GM18873 (cell line): ENCODE results near the gene MCOLN1.

Experiments
- ATAC-seq: cut with Tn5 transposase; IDR thresholded peaks from one replicate; pipeline ENCODE4 v1.9.1; 2021; ENCODE audit warnings: mild to moderate bottlenecking, moderate library complexity, moderate number of reproducible peaks; ENCODE audit not compliant: unreplicated experiment, low FRiP score

Gene MCOLN1

DNA sequence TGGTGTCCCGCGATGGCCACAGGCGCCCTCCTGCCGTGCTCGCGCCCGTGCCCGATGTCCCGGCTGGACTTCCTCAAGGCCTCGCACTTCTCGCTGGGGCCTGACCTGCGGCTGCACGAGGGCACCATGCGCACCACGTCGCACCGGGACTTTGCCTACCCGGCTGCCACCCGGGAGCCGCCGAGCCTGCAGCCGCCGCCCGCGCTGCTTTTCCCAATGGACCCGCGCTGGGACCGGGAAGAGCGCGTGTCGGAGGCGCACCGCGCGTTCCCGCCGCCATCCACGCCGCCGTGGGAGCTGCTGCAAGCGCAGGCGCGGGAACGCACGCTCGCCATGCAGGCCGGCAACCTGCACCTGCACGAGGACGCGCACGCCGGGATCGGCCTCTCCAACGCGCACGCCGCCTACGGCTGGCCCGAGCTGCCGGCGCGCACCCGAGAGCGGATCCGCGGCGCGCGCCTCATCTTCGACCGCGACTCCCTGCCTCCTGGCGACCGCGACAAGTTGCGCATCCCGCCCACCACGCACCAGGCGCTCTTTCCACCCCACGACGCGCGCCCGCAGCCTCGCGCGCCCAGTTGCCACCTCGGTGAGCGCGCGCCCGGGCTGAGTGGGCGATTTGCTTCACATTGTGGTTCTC, 21.5 kb upstream of the MCOLN1 start:
- no peak for ATAC-seq

- no peak for ATAC-seq
Measured at GRCh38 chr19:7502552-7502951, 19.9 kb upstream of the MCOLN1 start.

GRCh38 chr19:7504684-7505083, 17.7 kb upstream of the MCOLN1 start:
- no peak for ATAC-seq

DNA sequence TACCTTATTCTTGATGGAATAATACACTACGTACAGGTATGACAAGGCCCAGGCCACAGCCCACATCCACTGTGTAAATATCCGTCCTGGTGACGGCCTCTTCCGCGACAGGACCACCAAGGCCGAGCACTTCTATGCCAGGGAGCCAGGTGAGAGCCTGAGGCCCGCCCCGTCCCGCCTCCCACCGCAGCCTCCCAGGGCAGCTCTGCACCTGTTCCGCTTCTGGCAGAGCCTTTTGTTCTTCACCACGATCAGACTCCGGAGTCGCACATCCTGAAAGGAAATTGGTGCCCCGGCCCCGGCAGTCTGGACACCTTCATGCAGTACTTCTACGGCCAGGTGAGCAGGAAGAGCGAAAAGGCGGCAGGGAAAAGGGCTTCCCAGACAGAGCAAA, 17.1 kb upstream of the MCOLN1 start:
- ATAC-seq = no peak

GRCh38 chr19:7505682-7506384, 16.6 kb upstream of the MCOLN1 start:
- no peak for ATAC-seq

GRCh38 chr19:7506385-7507328, 15.8 kb upstream of the MCOLN1 start:
- no peak for ATAC-seq

- no peak for ATAC-seq
Measured at GRCh38 chr19:7507884-7508283, 14.5 kb upstream of the MCOLN1 start.

- no peak for ATAC-seq
Measured at GRCh38 chr19:7509625-7510024, 12.8 kb upstream of the MCOLN1 start.

- no peak for ATAC-seq
Measured at GRCh38 chr19:7512400-7512851, 10.0 kb upstream of the MCOLN1 start.

DNA sequence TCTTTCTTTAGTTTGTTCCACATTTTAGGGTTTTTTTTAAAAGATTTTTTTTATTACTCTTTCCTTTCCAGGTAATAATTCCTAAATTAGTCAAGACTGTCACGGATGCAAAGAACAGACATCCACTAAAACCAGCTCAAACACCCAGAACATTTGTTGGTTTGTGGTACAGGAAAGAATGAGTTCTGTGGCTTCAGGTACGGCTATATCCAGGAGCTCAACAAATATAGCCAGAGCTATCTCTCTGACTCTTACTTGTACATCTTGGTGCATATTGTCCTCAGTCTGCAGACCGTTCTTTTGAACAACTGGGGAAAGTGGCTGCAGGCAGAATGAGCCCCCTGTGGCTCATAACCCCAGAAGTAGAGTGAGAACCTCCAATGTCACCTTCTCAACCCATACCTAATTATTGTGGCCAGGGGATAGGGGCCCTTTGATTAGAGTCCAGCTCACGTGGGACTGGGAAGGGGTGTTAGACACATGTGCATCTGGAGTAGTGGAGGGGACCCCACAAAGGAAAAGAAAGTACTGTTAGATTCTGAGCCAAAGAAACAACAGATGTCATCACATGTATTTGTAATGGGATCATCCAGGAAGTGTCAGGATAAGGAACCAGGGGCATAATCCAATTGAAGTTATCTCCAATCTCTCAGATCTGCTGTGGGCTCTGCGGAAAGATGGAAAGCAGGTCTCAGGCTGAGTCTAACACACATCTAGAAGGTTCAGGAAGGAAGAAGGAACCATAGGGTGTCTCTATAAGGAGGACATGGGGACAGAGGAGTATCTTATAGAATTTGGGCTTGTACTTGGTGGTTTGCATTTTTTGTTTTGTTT, 8.4 kb upstream of the MCOLN1 start:
- no peak for ATAC-seq

DNA sequence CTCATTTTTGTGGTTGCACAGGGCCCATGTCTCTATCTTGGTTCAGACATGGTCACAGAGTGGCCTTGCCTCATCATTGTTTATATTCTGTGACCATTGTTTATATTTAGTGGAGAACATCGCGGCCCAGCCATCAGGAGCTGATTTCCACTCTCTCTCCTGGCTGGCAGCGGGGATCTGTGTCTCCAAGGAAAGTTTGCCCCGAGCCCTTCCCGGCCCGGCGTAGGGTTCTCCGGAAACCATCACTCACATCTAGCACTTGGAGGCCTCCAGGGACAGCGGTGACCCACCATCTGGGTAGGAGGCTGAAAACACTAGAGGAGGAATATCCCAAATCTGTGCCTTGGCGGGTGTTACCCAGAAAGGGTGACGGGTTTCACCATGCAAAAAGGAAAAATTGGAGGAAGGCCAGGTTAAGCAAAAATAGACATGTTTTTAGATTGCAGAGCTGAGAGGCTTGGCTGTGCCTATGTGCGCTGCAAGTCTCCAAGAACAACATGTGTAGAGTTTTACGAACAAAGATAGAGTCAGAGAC, 7.2 kb upstream of the MCOLN1 start:
- no peak for ATAC-seq

DNA sequence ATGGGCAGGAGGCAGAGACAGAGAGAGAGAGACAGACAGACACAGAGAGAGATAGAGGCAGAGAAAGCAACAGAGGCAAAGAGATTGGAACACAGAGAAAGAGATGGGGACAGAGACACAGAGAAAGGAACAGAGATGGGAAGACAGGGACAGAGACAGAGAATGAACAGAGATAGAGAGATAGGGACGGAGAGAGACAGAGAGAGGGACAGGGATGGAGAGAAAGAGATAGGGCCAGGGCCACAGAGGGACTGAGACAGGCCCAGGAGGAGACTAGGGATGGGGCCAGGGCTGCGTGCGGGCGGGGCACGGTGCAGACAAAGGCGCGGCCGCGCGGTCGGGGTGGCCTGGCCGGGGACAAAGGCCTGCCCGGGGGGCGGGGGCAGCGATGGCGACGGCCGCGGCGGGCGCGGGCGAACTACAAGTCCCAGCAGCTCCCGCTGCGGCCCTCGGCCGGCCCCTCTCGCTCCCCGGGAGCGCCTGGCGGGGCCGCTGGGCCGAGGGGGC, 6.7 kb upstream of the MCOLN1 start, which contains the start of gene ZNF358:
Gene ZNF358, plus strand, starts transcription at position 459 of the 507 bp plus-strand sequence. CDS start 3,140 bp downstream, outside the sequence.
- ATAC-seq = no peak

GRCh38 chr19:7516333-7516732, 6.1 kb upstream of the MCOLN1 start:
- no peak for ATAC-seq

- ATAC-seq = no peak
Measured at GRCh38 chr19:7516878-7517277, 5.5 kb upstream of the MCOLN1 start.

DNA sequence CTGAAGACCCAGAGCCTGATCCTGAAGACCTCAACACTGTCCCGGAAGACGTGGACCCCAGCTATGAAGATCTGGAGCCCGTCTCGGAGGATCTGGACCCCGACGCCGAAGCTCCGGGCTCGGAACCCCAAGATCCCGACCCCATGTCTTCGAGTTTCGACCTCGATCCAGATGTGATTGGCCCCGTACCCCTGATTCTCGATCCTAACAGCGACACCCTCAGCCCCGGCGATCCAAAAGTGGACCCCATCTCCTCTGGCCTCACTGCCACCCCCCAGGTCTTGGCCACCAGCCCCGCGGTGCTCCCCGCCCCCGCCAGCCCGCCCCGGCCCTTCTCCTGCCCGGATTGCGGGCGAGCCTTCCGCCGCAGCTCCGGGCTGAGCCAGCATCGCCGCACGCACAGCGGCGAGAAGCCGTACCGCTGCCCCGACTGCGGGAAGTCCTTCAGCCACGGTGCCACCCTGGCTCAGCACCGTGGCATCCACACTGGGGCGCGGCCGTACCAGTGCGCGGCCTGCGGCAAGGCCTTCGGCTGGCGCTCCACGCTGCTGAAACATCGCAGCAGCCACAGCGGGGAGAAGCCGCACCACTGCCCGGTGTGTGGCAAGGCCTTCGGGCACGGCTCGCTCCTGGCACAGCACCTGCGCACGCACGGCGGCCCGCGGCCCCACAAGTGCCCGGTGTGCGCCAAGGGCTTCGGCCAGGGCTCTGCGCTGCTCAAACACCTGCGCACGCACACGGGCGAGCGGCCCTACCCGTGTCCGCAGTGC, 2.9 kb upstream of the MCOLN1 start:
- ATAC-seq = no peak

GRCh38 chr19:7520131-7521051, 2.0 kb upstream of the MCOLN1 start:
- no peak for ATAC-seq

- no peak for ATAC-seq
Measured at GRCh38 chr19:7521551-7522071, 813 bp upstream of the MCOLN1 start.
